Endothelial cell of umbilical vein (primary cell): ENCODE data around the gene NEDD4L.

Experiments used
- CTCF ChIP-seq, 2 donors: IDR thresholded peaks; 1 replicate in 1 of 2; 2 replicates in 1 of 2; pipeline ENCODE4 v1.5.1; 2011; ENCODE audit warnings: low read length in 2 of 2, mild to moderate bottlenecking in 2 of 2, moderate library complexity in 2 of 2, control low read depth in 1 of 2, inconsistent platforms in 1 of 2, low read depth in 1 of 2; ENCODE audit not compliant: insufficient read depth in 1 of 2; ENCODE audit errors: extremely low read depth in 1 of 2
- POLR2AphosphoS5 ChIP-seq: IDR thresholded peaks from 2 replicates; pipeline ENCODE4 v1.6.1; 2012; ENCODE audit warnings: low read depth, mild to moderate bottlenecking, control low read depth, low read length, moderate library complexity; ENCODE audit not compliant: insufficient read depth

- TF ChIP-seq POLR2AphosphoS5 (no peak), CTCF (IDR thresholded peaks at IDR 0.05; ENCODE audit: extremely low read depth in 1 of 2, insufficient read depth in 1 of 2, low read depth in 1 of 2, low read length in 2 of 2) (no peak)
Observed at GRCh38 chr18:58320907-58321561, 277.0 kb downstream of the NEDD4L start.
